PFSK-1 (cell line): ENCODE data around the gene RIT1.
A peak's percentile ranks its signal among the peaks of the same experiment; 100 is the strongest.

Experiments used
- FOXP2 ChIP-seq: optimal IDR thresholded peaks from 2 replicates; pipeline ENCODE3; 2011; ENCODE audit warnings: borderline replicate concordance, control low read depth, inconsistent platforms; ENCODE audit not compliant: insufficient read depth; ENCODE audit errors: extremely low read length, extremely low read depth
- POLR2AphosphoS5 ChIP-seq: IDR thresholded peaks from 2 replicates; pipeline ENCODE4 v1.6.1; 2012; ENCODE audit warnings: low read depth, mild to moderate bottlenecking, control low read depth, low read length, moderate library complexity
- REST ChIP-seq, 2 experiments: IDR thresholded peaks; 2 replicates each; pipeline versions ENCODE4 v1.6.1 to v1.8.0; 2011 to 2012; ENCODE audit warnings: low read depth in 2 of 2, low read length in 2 of 2, control low read depth in 1 of 2, inconsistent platforms in 1 of 2, mild to moderate bottlenecking in 1 of 2, moderate library complexity in 1 of 2; ENCODE audit not compliant: insufficient read depth in 1 of 2
- SIN3A ChIP-seq: IDR thresholded peaks from 2 replicates; pipeline ENCODE4 v1.6.1; 2012; ENCODE audit warnings: mild to moderate bottlenecking, low read length, moderate library complexity, borderline replicate concordance; ENCODE audit not compliant: insufficient read depth
- TAF1 ChIP-seq: IDR thresholded peaks from 2 replicates; pipeline ENCODE4 v1.6.1; 2012; ENCODE audit warnings: low read length, control low read depth, borderline replicate concordance; ENCODE audit not compliant: insufficient read depth

RIT1 gene

GRCh38 chr1:155913969-155914757 is 3.0 kb upstream of the RIT1 start:
- TF ChIP-seq TAF1 (no peak), SIN3A (no peak), REST (IDR thresholded peaks at IDR 0.05; ENCODE audit: insufficient read depth in 1 of 2, low read depth in 2 of 2, low read length in 2 of 2) (no peak), FOXP2 (no peak)

GRCh38 chr1:155912056-155912536 is 947 bp upstream of the RIT1 start:
- TF ChIP-seq FOXP2 (no peak), SIN3A (peak; percentile 24; the same call in 1 of the 2 replicates), POLR2AphosphoS5 (peak; percentile 54; the same call in 1 of the 2 replicates), REST (IDR thresholded peaks at IDR 0.05; ENCODE audit: insufficient read depth in 1 of 2, low read depth in 2 of 2, low read length in 2 of 2) (no peak), TAF1 (no peak)

GRCh38 chr1:155910621-155911121 is 478 bp downstream of the RIT1 start:
- TF ChIP-seq TAF1 (no peak), FOXP2 (no peak), REST (IDR thresholded peaks at IDR 0.05; ENCODE audit: insufficient read depth in 1 of 2, low read depth in 2 of 2, low read length in 2 of 2) (no peak), POLR2AphosphoS5 (no peak), SIN3A (no peak)

- TF ChIP-seq POLR2AphosphoS5 (no peak), SIN3A (no peak), REST (IDR thresholded peaks at IDR 0.05; ENCODE audit: insufficient read depth in 1 of 2, low read depth in 2 of 2, low read length in 2 of 2) (no peak), TAF1 (no peak)
These were observed 1.3 kb downstream of the RIT1 start for GRCh38 chr1:155909894-155910293.

GRCh38 chr1:155904261-155904660 is 6.9 kb downstream of the RIT1 start:
- TF ChIP-seq SIN3A (no peak), REST (IDR thresholded peaks at IDR 0.05; ENCODE audit: insufficient read depth in 1 of 2, low read depth in 2 of 2, low read length in 2 of 2) (no peak), POLR2AphosphoS5 (no peak), FOXP2 (no peak), TAF1 (no peak)
